ENCODE data around the gene SOX1. TPM values are rescaled to one million over a fixed set of nuclear protein-coding genes. Genes with fewer than 3 reads are reported as not detected.

The SOX1 gene
- total and polyA plus RNA-seq, 2 donors (not counting 1 experiment from before 2014, with no cell fraction given), result not detected

GRCh38 chr13:112079696-112080095 lies 12.7 kb downstream of the SOX1 start:
- DNase-seq (no peak), ATAC-seq (ENCODE audit: low read depth) (no peak)
- peaks cover 0 to 35% (median 18%) of the 10 kb centered on the region in 4 experiments for H3K27me3 ChIP-seq (replicated peaks in 1 of 4; ENCODE audit: control extremely low read depth in 1 of 4, control insufficient read depth in 3 of 4, insufficient read depth in 4 of 4, low read length in 3 of 4)
- no peaks in the 10 kb centered on the region for H3K79me2 ChIP-seq (ENCODE audit: control insufficient read depth, insufficient read depth, low read length)
- ChIA-PET POLR2A (no interaction called here), CTCF (no interaction called here)
- peaks cover 7 to 27% (median 11%) of the 10 kb centered on the region in 3 donors for H3K9me3 ChIP-seq (ENCODE audit: control extremely low read depth in 1 of 3, control insufficient read depth in 2 of 3, insufficient read depth in 1 of 3, low read length in 2 of 3)
- H2AFZ ChIP-seq (ENCODE audit: insufficient read depth, low read depth, low read length, poor library complexity, severe bottlenecking), result no peak overlapping the region
- no peaks in the 10 kb centered on the region for H4K20me1 ChIP-seq (ENCODE audit: control insufficient read depth, insufficient read depth, low read length, poor library complexity, severe bottlenecking)
- WGBS (ENCODE audit: insufficient coverage), result 68% methylated on average over 6 of the region's 6 CpGs
- H3K4me3 ChIP-seq (ENCODE audit: control extremely low read depth in 1 of 5, extremely low read depth in 1 of 5, insufficient read depth in 1 of 5, low read depth in 2 of 5, low read length in 4 of 5), result no peak overlapping the region
- intact Hi-C loops (cut with micrococcal nuclease), result no loop called here
- Mint-ChIP-seq H3K27ac (no peak overlapping the region), H3K9me3 (ENCODE audit: insufficient read depth) (peaks cover 15% of the 10 kb centered on the region), H3K4me3 (no peak overlapping the region), H3K27me3 (peaks cover 26% of the 10 kb centered on the region), H3K4me1 (no peaks in the 10 kb centered on the region)
- H3K4me2 ChIP-seq (replicated peaks; ENCODE audit: low read depth, low read length, poor library complexity, severe bottlenecking), result no peak overlapping the region
- H3K4me1 ChIP-seq (ENCODE audit: control insufficient read depth in 2 of 2, insufficient read depth in 2 of 2, low read length in 2 of 2), result no peaks in the 10 kb centered on the region
- TF ChIP-seq, protein P1, sequence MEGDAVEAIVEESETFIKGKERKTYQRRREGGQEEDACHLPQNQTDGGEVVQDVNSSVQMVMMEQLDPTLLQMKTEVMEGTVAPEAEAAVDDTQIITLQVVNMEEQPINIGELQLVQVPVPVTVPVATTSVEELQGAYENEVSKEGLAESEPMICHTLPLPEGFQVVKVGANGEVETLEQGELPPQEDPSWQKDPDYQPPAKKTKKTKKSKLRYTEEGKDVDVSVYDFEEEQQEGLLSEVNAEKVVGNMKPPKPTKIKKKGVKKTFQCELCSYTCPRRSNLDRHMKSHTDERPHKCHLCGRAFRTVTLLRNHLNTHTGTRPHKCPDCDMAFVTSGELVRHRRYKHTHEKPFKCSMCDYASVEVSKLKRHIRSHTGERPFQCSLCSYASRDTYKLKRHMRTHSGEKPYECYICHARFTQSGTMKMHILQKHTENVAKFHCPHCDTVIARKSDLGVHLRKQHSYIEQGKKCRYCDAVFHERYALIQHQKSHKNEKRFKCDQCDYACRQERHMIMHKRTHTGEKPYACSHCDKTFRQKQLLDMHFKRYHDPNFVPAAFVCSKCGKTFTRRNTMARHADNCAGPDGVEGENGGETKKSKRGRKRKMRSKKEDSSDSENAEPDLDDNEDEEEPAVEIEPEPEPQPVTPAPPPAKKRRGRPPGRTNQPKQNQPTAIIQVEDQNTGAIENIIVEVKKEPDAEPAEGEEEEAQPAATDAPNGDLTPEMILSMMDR (IDR thresholded peaks at IDR 0.05), result no peak
- TF ChIP-seq EZH2 (IDR thresholded peaks at IDR 0.05; ENCODE audit: borderline replicate concordance, insufficient read depth, low read depth, low read length, poor library complexity, severe bottlenecking), result no peak
- H3K9ac ChIP-seq (ENCODE audit: low read length), result no peak overlapping the region
- H3K36me3 ChIP-seq (replicated peaks in 1 of 2; ENCODE audit: control extremely low read depth in 1 of 2, control insufficient read depth in 1 of 2, extremely low read depth in 1 of 2, insufficient read depth in 2 of 2, low read length in 1 of 2), result no peaks in the 10 kb centered on the region
- H3K27ac ChIP-seq (ENCODE audit: low read length in 2 of 2), result no peak overlapping the region

DNA sequence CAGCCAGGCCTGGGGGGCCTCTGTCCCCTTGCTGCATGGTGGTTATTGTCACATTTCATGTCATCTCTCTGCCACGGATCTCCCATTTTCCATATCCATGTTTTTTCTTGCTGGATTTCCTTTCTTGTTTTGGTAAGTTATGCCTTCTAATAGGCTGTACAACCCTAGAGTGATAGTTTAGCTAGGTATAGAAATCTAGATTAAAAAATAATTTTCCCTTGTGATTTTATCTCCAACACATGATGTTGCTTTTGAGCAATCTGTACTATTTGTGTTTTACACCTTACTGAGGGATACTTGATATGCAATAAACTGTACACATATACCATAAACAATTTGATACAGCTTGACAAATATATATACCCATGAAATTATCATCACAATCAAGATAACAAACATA lies 17.0 kb downstream of the SOX1 start:
- H3K79me2 ChIP-seq (ENCODE audit: control insufficient read depth, insufficient read depth, low read length), result no peaks in the 10 kb centered on the region
- ChIA-PET CTCF (no interaction called here), POLR2A (no interaction called here)
- no peak overlapping the region for H3K27ac Mint-ChIP-seq
- no peak overlapping the region for H3K4me2 ChIP-seq (replicated peaks; ENCODE audit: low read depth, low read length, poor library complexity, severe bottlenecking)
- no peaks in the 10 kb centered on the region for H3K4me1 Mint-ChIP-seq
- no CpG with 5 or more reads among the region's 1 CpG for WGBS (ENCODE audit: insufficient coverage)
- peaks cover 7 to 20% (median 16%) of the 10 kb centered on the region in 3 donors for H3K9me3 ChIP-seq (ENCODE audit: control extremely low read depth in 1 of 3, control insufficient read depth in 2 of 3, insufficient read depth in 1 of 3, low read length in 2 of 3)
- no peak overlapping the region for H3K4me3 ChIP-seq (ENCODE audit: control extremely low read depth in 1 of 5, extremely low read depth in 1 of 5, insufficient read depth in 1 of 5, low read depth in 2 of 5, low read length in 4 of 5)
- H3K27me3 ChIP-seq (replicated peaks in 1 of 4; ENCODE audit: control extremely low read depth in 1 of 4, control insufficient read depth in 3 of 4, insufficient read depth in 4 of 4, low read length in 3 of 4), result peaks cover 0 to 16% (median 3%) of the 10 kb centered on the region in 4 experiments
- H3K9ac ChIP-seq (ENCODE audit: low read length), result no peak overlapping the region
- TF ChIP-seq, protein P1 (IDR thresholded peaks at IDR 0.05), result no peak
- no peak for TF ChIP-seq EZH2 (IDR thresholded peaks at IDR 0.05; ENCODE audit: borderline replicate concordance, insufficient read depth, low read depth, low read length, poor library complexity, severe bottlenecking)
- H3K27me3 Mint-ChIP-seq, result peaks cover 8% of the 10 kb centered on the region
- H3K4me1 ChIP-seq (ENCODE audit: control insufficient read depth in 2 of 2, insufficient read depth in 2 of 2, low read length in 2 of 2), result no peaks in the 10 kb centered on the region
- intact Hi-C loops (cut with micrococcal nuclease), result no loop called here
- H3K27ac ChIP-seq (ENCODE audit: low read length in 2 of 2), result no peak overlapping the region
- H4K20me1 ChIP-seq (ENCODE audit: control insufficient read depth, insufficient read depth, low read length, poor library complexity, severe bottlenecking), result no peaks in the 10 kb centered on the region
- no peak for DNase-seq
- no peaks in the 10 kb centered on the region for H3K36me3 ChIP-seq (replicated peaks in 1 of 2; ENCODE audit: control extremely low read depth in 1 of 2, control insufficient read depth in 1 of 2, extremely low read depth in 1 of 2, insufficient read depth in 2 of 2, low read length in 1 of 2)
- ATAC-seq (ENCODE audit: low read depth), result no peak
- H2AFZ ChIP-seq (ENCODE audit: insufficient read depth, low read depth, low read length, poor library complexity, severe bottlenecking), result no peak overlapping the region
- peaks cover 15% of the 10 kb centered on the region for H3K9me3 Mint-ChIP-seq (ENCODE audit: insufficient read depth)
- H3K4me3 Mint-ChIP-seq, result no peak overlapping the region

Data from B cell (primary cell).